GM21737 (cell line): Measurements from ENCODE around the gene WEE2.

Source experiments
- ATAC-seq: cut with Tn5 transposase; IDR thresholded peaks from one replicate; pipeline ENCODE4 v1.9.1; 2021; ENCODE audit warnings: mild to moderate bottlenecking, moderate library complexity; ENCODE audit not compliant: unreplicated experiment

The WEE2 gene

DNA sequence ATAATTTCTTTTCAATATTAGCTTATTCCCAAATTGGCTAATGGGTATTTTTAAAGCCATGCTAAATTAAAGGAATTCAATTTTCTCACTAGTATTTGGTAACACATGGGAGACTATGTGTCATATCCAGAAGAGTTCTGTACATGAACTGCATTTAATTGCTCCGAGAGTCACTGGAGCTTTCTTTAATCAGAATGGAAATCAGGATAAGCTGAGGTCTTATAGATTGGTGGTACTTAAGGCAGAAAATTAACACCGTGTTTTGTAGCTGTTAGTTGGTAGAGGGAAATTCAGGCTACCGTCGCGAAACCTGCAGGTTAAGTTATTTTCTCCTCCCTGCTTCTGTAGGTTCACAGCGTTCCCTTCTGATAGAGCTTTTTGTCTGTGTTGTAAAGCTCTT lies at the start of gene WEE2:
WEE2 (plus strand) TSS at position 3 of the 400 bp plus-strand sequence. CDS start 406 bp downstream, outside the sequence.
- ATAC-seq, result no peak

GRCh38 chr7:141659501-141659900 lies 48.7 kb upstream of the WEE2 start:
- no peak for ATAC-seq

DNA sequence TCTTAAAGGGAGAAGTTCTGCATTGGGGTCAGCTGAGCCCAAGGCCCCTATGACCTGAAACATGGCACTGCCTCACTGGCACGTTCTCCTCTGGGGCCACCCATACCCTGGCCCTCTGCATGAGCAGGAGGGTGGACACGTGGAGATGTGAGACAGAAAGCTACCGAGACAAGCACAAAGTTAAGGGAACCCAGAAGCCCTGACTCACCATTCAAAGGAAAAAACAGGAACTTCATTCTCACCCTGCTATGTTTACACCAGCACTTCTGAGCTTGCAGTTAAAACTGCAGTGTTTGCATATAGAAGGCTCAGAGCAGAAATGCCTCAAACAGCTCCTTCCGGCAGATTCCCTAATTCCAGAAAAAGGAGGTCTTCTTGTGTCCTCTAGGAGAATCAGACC lies 47.9 kb upstream of the WEE2 start:
- no peak for ATAC-seq

DNA sequence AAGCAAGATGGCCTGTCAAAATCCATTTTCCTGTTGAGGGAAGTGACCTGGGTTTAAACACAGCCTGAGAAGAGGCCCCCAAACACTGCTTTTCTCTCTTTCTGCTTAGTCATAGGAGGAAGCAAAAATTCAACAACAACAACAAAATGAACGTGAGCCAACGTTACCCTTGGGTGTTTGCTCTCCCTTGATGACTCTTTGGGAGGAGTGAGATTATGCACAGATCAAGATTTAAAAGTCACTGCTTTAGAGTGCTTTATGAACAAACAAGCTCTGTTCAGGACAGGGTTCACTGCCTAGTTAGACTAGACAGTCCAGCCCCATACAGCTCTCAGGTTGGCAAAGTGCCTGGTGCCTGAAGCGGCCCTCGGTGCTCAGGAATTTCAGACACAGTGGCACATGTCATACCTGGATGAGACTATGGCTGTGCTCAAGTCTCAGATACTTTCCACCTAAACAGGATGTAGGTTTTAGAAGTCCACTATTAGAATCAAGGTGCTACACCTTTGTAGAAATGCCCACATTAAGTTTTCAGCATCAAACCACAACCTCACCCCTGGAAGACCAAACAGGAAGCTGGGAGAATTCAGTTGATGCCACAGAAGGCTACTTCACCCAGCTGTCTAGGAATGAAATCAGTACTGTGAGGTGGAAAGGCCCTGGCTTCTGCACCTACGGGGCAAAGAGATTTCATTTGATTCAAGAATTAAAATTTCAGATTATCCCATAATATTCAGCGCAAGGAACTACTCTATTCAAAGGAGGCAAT lies 44.9 kb upstream of the WEE2 start:
- no peak for ATAC-seq

DNA sequence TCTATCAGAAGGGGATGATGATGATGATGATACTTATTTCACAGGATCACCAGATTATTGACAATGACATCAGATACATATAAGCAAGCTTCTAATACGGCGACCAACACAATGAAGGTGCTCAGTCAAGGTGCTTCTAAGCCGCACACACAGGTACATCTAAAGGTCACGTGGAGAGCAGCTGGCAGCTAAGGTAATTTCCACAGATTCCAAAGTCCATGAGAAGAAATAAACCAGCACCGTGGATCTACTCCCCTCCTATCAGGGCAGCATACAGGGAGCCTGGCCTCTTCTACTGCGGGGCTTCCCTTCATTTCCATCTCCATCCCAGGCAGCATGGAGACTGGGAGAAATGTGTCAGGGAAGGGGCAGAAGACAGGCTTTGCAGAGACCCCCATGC lies 43.7 kb upstream of the WEE2 start:
- no peak for ATAC-seq

DNA sequence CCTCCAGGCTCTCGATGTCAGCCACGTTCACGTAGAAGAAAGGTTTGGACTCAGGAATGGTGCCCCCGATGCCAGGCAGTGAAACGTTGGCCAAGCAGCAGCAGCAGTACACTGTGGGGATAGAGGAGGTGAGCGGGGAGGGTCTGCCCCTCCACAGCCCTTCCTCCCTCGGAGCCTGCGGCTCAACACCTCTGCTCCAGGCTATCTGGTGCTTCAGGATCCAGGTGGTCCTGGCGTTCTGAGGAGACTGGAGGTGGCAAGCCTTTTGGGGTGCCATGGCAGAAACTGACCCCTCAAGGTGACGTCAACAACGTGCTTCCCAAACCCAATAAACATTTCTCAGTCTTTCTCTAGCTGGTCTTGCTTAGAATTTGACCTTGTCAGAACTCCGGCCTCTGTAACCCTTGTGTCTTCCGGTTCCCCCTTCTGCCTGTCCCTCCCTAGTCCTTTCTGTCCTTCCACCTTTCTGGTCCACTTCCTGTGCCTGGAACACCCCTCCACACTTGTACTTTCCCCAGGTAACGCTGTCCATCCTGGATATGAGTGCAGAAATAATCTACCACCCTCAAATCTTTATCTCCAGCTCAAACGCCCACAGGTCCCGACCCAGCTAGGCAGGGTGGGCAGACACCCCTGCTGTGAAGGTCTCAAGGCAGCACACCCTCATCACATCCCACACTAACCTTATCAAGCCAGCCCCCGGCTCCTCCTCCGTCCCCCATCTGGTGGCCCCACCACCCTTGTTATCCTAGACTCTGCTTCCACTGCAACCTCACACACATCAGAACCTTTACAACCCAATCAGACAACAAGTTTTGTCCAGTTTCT lies 42.7 kb upstream of the WEE2 start:
- ATAC-seq, result no peak

GRCh38 chr7:141666071-141666470 lies 42.1 kb upstream of the WEE2 start:
- ATAC-seq, result no peak

DNA sequence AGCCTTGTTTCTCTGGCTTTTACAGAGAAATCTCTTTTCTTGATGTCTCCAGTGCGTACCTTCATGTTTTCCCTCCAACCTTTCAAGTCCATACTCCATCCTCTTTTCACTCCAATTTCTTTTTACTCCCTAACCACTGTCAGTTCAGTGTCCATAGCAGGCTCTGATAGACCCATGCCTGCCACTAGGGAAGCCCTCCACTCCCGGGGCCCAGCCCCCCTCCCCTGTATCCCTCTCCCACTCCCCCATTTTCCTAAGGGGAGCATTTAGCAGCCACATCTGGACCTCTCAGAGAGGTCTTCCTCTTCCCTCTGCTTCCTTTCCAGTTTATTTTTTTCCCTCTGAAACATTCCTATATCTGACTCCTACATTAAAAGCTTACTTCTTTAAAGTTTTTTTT lies 39.3 kb upstream of the WEE2 start:
- no peak for ATAC-seq

DNA sequence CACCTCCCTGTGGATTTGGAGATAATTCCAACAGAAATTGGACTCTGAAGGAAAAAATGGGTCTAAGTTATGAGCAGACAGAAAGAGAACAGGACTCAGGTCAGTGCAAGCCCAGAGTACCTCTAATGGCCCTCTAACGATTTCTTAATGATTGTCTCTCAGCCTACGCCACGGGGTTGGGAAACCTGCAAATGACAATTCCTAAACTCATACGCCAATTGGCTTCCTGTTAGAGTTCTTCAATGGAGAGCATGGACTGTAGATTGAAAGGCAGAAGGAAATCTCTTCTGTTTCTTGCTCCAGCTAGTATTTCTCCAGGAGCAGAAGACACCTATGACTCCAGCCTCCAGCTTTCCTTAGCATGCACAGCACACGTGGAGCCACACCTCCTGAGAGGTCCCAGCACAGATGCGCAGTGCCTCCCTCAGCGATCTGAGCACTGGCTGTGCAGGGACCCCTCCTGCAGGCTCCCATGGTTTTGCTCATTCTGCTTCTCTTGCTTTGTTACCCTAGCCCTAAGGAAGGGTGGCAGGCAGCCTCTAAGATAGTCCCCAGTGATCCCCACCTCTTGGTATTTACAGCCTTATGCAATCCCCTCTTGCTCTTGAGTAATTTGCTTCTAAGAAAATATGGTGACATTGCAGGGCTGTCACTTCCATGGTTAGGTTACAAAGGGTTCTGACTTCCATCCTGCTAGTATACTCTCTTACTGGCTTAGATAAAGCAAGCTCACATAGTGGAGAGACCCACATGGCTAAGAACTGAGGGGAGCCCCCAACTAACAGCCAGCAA lies 36.3 kb upstream of the WEE2 start:
- no peak for ATAC-seq

- ATAC-seq, result no peak
Observed at GRCh38 chr7:141673346-141673745, 34.8 kb upstream of the WEE2 start.

GRCh38 chr7:141674171-141674671 lies 33.9 kb upstream of the WEE2 start:
- no peak for ATAC-seq

DNA sequence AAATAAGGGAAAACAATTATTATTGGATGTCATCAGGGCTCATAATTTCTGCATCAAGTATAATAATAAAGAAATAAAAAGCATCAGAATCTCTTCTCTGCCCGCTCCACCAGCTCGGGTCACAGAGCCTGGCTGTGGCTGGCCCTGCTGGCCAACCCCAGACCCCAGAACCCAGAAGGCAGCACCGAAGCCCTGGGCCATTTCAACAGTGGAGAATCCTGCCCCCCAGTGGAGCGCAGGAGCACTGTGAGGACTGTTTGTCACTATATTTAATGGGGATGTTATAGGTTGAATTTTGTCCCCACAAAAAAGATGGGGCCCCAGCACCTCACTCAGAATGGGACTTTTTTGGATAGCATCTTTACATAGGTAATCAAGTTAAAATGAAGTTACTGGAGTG lies 33.5 kb upstream of the WEE2 start:
- ATAC-seq, result no peak

DNA sequence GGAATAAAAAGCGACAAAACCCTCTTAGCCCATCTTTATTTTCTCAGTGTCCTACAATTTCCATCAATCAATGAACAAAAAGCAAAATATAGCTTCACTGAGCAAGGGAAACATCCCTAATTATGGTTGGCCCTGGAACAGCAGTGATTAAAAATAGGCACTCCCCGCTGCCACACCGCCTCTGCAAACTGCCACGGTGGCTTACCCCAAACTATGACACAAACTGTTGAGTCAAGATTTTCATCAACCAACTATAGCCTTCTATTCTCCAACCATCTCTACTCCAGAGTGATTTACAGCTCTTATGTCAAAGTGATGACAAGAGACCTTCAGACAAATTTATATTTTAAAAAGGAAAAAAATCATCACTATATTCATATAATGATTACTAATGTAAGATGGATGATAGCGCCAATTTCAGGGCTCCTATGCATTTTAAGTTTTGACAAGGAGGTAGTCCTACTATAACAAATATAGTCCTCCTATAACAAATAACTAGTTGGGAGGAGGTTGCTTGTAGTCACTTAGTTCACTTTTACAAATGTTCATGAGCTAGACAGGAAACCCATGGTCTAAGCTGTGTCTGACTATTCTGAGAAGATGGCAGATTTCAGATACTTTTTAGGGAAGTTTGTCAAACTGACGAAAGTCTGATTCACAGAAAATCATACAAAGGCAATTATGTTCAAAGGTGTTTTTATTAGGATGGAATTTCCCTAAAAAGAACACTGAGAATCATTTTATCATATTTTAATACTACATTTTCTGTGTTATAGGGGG lies 32.5 kb upstream of the WEE2 start:
- ATAC-seq, result no peak

GRCh38 chr7:141676618-141677017 lies 31.5 kb upstream of the WEE2 start:
- no peak for ATAC-seq

DNA sequence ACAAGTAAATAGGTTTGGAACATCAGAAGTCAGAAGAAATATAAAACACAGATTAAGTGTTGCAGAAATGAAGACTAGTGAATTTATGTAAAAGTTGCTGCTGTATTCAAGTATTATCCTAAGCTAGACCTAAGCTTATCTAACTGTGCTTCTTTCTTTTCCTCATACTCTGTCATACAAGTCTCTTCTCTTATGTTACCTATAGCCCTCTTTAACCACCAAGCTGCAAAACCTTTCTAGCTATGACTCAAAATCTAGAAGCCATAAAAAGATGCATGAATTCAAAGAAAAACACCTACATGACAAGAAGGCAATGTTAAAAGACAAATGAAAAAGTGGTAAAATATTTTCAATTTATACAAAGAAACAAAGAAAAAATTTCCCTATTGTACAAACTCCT lies 29.1 kb upstream of the WEE2 start:
- ATAC-seq, result no peak

- no peak for ATAC-seq
Observed at GRCh38 chr7:141685285-141686023, 22.7 kb upstream of the WEE2 start.

- ATAC-seq, result no peak
Observed at GRCh38 chr7:141686074-141686473, 22.1 kb upstream of the WEE2 start.

- ATAC-seq, result no peak
Observed at GRCh38 chr7:141686670-141687069, 21.5 kb upstream of the WEE2 start.

DNA sequence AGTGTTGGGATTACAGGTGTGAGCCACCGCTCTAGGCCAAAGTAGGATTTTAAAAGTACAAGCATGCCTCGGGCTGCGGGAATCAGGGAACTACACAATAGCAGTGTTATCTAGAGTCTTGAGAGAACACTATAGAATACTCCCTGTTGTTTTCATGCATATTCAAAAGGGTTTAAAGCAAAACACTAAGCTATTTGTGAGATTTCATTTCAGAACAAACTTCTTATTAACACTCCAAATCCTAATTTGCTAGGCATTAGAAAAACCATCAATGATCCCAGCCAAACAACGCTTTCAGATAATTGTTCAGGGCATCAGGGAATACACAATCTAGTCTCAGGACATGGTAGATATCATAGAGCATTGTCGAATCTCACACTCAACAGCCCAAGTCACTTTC lies 20.1 kb upstream of the WEE2 start:
- no peak for ATAC-seq
